Lower lobe of right lung (tissue), 2 donors: Measurements from ENCODE around the gene GOLGA1. TPM values are rescaled to one million over a fixed set of nuclear protein-coding genes. Genes with fewer than 3 reads are reported as not detected.
"Not testable (repeated sequence)": the region's sequence is repeated elsewhere in the genome, so short reads cannot be mapped to it uniquely, and the experiment has no call there.

Experiments used
- ATAC-seq, 2 donors: fragments of 200-7000 bp; cut with Tn5 transposase; one replicate each; pipeline ENCODE4 v1.9.1; 2020 to 2022; ENCODE audit warnings: mild to moderate bottlenecking in 2 of 2, moderate library complexity in 2 of 2
- DNase-seq: peaks from one replicate; pipeline ENCODE4 v3.0.0-alpha.2; 2020
- H3K27ac ChIP-seq: fragments of 200-600 bp; one replicate; pipeline ENCODE4 v1.8.0; 2022
- H3K27me3 ChIP-seq: fragments of 200-600 bp; one replicate; pipeline ENCODE4 v1.8.0; 2022; ENCODE audit warnings: low read depth
- H3K36me3 ChIP-seq: fragments of 200-600 bp; one replicate; pipeline ENCODE4 v1.8.0; 2022; ENCODE audit warnings: mild to moderate bottlenecking
- H3K4me1 ChIP-seq: fragments of 200-600 bp; one replicate; pipeline ENCODE4 v1.8.0; 2022
- H3K4me3 ChIP-seq: fragments of 200-600 bp; one replicate; pipeline ENCODE4 v1.8.0; 2022; ENCODE audit warnings: mild to moderate bottlenecking
- H3K9me3 ChIP-seq: fragments of 200-600 bp; one replicate; pipeline ENCODE4 v1.8.0; 2022
- CTCF ChIP-seq: fragments of 200-600 bp; IDR thresholded peaks from one replicate; pipeline ENCODE4 v1.8.0; 2022; ENCODE audit warnings: antibody characterized with exemption, mild to moderate bottlenecking
- intact Hi-C: fragments of 100-400 bp; cut with DNase I; formaldehyde crosslinking; loops from one replicate; pipeline ENCODE4 v1.11.0; 2022
- total RNA-seq: library from RNA; stranded (reverse); fragmentation: NEBNext Ultra II Directional; extraction: Animal tissue kit (Norgen Biotek cat#: 25700); gene quantifications from one replicate; pipeline ENCODE4 v1.2.1, GENCODE V29; 2021
- donor health status: DM: no; HTN: yes; CAD: no; lungs with severe emphysema.

Gene GOLGA1
- total RNA-seq, 1 donor from 2014 or later: 24.6 TPM

GRCh38 chr9:124972241-124972770 is 31.4 kb upstream of the GOLGA1 start:
- H3K27me3 ChIP-seq: no peaks in the 10 kb centered on the region
- H3K4me1 ChIP-seq: no peaks in the 10 kb centered on the region
- no peak for DNase-seq
- no peaks in the 10 kb centered on the region for H3K9me3 ChIP-seq
- H3K27ac ChIP-seq: no peak overlapping the region
- H3K36me3 ChIP-seq: peaks cover 70% of the 10 kb centered on the region
- no peak for TF ChIP-seq CTCF
- H3K4me3 ChIP-seq: no peak overlapping the region
- ATAC-seq: no peak
- intact Hi-C loops: no loop called here

- H3K36me3 ChIP-seq: peaks cover 44% of the 10 kb centered on the region
- H3K27ac ChIP-seq: no peak overlapping the region
- intact Hi-C loops: no loop called here
- no peaks in the 10 kb centered on the region for H3K27me3 ChIP-seq
- H3K4me3 ChIP-seq: no peak overlapping the region
- ATAC-seq: no peak
- H3K4me1 ChIP-seq: no peaks in the 10 kb centered on the region
- no peak for TF ChIP-seq CTCF
- DNase-seq: no peak
- H3K9me3 ChIP-seq: no peaks in the 10 kb centered on the region
Observed at GRCh38 chr9:124969401-124969800, 28.5 kb upstream of the GOLGA1 start.

- no peak for DNase-seq
- no peak overlapping the region for H3K4me3 ChIP-seq
- TF ChIP-seq CTCF: no peak
- H3K4me1 ChIP-seq: no peaks in the 10 kb centered on the region
- no peak for ATAC-seq
- intact Hi-C loops: no loop called here
- no peaks in the 10 kb centered on the region for H3K9me3 ChIP-seq
- peaks cover 32% of the 10 kb centered on the region for H3K36me3 ChIP-seq
- H3K27ac ChIP-seq: no peak overlapping the region
- H3K27me3 ChIP-seq: no peaks in the 10 kb centered on the region
Observed at GRCh38 chr9:124968238-124968637, 27.4 kb upstream of the GOLGA1 start.

GRCh38 chr9:124965775-124966568 is 25.1 kb upstream of the GOLGA1 start:
- H3K4me1 ChIP-seq, H3K27me3 ChIP-seq, intact Hi-C loops, H3K9me3 ChIP-seq, H3K4me3 ChIP-seq, H3K27ac ChIP-seq, DNase-seq: not testable (repeated sequence)
- H3K36me3 ChIP-seq: peaks cover 24% of the 10 kb centered on the region
- ATAC-seq: peak in 1 of 2 donors; percentile 43

- Histone ChIP-seq H3K4me3 (no peak overlapping the region), H3K4me1 (no peaks in the 10 kb centered on the region), H3K9me3 (no peaks in the 10 kb centered on the region), H3K36me3 (peaks cover 10% of the 10 kb centered on the region), H3K27ac (no peak overlapping the region), H3K27me3 (no peaks in the 10 kb centered on the region)
- no peak for ATAC-seq
- no peak for DNase-seq
- intact Hi-C loops: no loop called here
- TF ChIP-seq CTCF: no peak
Observed at GRCh38 chr9:124964604-124965003, 23.7 kb upstream of the GOLGA1 start.

GRCh38 chr9:124964056-124964455 is 23.2 kb upstream of the GOLGA1 start:
- no peak for TF ChIP-seq CTCF
- no peaks in the 10 kb centered on the region for H3K27me3 ChIP-seq
- ATAC-seq: no peak
- H3K36me3 ChIP-seq: peaks cover 8% of the 10 kb centered on the region
- H3K4me3 ChIP-seq: no peak overlapping the region
- intact Hi-C loops: no loop called here
- DNase-seq: no peak
- H3K4me1 ChIP-seq: no peaks in the 10 kb centered on the region
- H3K27ac ChIP-seq: no peak overlapping the region
- H3K9me3 ChIP-seq: no peaks in the 10 kb centered on the region
